NOMO-1 (cell line): ENCODE results near the gene ZNF813.

Experiments used
- DNase-seq, 2 experiments: peaks; one replicate each; lab custom pipeline; 2025; ENCODE audit not compliant: unreplicated experiment in 2 of 2; lab: John Stamatoyannopoulos, UW

ZNF813 gene

DNA sequence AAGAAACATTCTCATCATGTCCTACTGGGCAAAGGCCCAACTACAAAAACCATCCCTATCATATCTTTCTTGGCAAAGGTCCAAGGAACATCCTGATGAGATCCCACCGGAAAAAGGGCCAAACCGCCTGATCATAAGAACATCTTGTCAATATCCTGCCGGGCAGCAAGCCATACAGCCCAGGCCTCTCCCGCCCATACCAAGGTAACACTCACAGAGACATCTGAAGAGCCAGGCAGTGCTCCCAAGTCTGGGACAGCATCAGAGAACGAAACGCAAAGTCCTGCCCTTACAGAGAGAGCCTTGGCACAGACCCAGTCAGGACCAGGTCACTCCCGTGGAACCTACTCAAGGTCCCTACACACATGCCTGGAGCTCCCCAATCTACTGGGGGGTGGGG lies 51.9 kb downstream of the ZNF813 start:
- no peak for DNase-seq

DNA sequence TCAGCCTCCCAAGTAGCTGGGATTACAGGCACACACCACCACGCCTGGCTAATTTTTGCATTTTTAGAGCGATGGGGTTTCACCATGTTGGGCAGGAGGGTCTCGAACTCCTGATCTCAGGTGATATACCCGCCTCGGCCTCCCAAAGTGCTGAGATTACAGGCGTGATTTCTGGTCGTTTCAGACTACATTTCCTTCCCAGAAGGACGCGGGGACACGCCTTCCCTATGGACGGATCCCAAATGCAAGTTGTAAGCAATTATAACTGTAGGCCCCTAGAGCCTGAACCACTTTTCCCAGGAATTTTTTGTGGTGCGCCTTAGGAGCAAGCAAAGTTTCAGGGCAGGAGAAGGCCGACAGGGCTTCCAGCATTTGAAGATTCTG lies 52.6 kb downstream of the ZNF813 start:
- no peak for DNase-seq

DNA sequence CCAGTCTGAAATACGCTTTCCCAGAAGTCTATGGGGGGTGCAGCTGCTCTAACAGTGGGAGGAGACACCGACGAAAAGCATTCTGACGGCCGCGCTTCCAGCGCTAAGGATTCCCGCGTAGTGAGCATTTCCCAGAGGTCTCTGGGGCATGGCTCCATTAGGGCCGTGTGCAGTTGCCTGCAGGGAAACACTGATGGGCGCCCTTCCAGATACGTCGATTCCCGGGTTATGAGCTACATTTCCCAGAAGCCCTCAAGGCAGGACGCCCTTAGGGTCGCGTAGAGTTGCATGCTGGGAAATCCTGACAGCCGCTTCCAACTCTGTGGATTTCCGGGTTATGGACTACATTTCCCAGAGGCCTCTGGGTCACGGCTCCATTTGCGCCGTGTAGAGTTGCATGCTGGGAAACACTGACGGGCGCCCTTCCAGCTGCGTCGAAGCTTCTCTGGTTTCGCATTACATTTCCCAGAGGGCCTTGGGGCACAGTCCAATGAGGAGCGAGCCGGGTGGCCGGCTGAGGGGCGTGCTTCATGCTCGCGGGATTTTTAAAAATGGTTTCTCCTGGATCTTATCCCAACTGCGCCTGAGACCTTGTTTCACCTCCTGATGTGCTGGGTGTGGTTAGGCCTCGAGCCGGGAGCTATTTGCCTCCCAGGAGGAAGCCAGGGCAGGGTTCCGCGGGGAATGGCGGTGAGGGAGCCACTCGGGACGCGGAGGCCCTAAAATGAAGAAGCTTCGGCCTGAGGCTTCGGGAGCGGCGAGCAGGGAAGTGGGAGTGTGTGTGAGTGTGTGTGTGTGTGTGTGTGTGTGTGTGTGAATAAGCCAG lies 53.2 kb downstream of the ZNF813 start:
- no peak for DNase-seq

DNA sequence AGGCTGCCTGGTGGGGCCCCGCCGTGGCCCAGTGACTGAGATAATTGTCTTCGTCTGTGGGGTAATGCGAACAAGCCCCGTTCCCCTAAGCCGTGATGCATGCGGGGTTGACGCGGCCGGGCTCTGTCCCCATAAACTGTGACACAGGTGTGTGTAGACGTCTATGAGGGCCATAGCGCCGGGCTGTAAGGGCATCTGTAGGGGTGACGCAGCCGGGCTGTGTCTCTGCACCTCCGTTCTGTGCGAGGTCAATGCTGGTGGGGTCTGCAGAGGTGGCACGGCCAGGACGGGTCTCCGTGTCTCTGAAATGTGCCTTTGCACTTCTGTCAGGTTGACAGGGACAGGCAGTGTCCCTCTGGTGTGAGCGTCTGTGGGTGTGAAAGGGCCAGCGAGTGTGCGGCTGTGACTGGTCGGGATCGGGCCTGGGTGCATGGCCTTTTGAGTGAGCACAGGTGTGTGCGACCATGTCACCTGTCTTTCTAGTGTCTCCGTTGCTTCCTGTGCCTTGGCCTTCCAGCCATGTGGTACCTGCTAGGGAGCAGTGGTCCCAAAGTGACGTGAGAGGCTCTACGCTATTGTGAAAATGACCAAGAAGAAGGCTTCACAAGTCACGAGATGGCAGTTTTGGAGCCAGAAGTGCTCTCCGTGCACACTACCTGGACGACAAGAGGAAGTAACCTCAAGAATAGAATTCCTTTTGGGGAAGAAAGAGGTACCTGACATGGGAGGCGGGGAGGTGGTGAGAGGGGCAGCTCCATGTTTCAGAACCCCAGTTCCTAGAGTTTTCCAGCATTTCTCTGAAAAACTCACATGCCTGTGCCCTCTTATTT lies 54.1 kb downstream of the ZNF813 start:
- no peak for DNase-seq

DNA sequence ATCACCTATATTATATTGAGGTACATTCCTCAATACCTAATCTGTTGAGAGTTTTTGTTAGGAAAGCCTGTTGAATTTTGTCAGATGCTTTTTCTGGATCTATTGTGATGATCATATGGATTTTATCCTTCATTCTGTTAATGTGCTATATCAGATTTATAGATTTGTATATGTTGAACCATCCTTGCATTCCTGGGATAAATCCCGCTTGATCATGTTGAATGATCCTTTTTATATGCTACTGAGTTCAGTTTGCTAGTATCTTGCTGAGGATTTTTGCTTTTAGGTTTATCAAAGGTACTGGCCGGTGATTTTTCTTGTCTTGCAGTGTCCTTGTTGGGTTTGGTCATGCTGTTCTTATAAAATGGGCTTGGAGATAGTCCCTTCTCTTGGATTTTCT lies 58.4 kb downstream of the ZNF813 start:
- no peak for DNase-seq

DNA sequence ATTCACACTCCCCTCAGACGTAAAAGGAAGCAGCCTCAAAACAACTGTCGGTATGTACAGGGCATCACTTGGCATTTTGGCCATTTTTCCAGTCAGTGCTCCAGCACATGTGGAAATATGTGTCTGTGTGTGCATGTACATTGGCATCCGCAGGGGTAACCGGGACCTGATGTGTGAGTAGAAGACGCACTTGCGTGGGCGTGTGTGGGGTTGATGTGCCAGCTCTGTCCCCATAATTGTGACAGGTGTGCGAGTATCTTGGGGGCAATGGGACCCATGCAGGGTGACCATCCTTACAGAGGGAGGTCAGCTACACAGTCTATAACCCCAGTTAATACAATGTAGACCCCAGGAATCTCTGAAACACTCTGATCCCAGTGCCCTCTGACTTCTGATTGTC lies 63.1 kb downstream of the ZNF813 start:
- DNase-seq: no peak

DNA sequence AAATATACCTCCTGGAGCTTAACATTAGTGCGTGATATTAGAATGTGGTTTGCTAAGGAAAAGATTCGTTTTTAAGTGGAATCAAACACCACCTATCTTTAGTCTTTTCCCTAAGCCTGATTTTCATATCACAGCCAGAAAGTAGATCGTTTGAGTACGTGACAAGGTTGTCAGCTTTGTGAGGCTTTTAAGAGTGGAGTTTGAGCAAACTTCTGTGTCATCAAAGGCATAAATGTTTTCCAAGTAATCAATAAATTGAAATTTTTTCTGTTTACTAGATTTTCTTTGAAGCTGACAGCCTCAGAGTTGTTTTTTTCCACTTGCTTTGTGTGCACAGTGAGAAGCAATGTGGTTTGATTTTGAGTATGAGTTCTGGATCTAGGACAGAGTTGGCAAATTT lies 63.9 kb downstream of the ZNF813 start:
- DNase-seq: no peak

DNA sequence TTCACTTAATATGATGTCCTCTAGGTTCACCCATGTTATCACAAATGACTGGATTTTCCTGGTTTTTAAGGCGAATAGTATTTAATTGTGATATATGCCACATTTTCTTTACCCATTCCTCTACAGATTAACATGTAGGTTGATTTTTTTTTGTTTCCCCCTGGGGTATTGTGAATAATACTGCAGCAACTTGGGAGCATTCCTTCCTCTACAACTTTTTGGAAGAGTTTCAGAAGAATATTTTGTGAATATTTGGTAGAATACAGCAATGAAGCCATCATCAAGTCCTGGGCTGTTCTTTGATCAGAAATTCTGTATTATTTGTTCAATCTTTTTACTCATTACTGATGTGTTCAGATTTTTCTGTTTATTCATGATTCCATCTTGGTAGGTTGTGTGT lies 64.8 kb downstream of the ZNF813 start:
- no peak for DNase-seq

DNA sequence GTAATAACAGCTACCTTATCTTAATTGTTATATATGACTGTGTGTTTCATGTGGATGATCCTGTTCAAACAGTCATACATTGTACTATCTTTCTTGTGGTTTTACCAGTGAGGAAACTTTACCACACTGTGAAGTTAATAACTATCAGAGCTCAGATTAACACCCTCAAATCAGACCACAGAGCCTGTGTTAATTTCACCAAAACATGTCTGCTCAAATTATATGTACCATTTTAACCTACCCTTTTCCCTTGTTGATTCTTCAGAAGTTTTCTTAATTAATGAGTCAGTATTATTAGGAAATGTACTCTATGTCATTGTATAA lies 68.7 kb downstream of the ZNF813 start:
- DNase-seq: no peak

DNA sequence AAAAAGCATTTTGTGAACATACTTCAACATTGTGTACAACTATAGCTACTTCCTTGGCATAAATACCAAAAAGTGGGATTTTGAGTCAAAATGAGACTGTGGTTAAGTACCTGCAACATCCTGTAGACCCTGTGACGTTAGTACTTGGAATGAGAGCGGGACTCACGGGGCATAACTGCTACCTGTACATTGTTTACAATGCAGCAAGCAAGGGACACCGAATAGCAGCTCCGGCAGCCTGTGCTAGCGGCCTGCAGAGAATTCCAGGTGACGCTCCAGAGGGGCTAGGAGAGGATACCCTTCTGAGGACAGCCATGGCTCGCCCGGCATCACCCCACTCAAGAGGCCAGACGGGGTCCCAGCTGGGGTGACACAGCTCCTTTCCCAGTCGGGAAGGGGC lies 69.6 kb downstream of the ZNF813 start:
- DNase-seq: no peak

DNA sequence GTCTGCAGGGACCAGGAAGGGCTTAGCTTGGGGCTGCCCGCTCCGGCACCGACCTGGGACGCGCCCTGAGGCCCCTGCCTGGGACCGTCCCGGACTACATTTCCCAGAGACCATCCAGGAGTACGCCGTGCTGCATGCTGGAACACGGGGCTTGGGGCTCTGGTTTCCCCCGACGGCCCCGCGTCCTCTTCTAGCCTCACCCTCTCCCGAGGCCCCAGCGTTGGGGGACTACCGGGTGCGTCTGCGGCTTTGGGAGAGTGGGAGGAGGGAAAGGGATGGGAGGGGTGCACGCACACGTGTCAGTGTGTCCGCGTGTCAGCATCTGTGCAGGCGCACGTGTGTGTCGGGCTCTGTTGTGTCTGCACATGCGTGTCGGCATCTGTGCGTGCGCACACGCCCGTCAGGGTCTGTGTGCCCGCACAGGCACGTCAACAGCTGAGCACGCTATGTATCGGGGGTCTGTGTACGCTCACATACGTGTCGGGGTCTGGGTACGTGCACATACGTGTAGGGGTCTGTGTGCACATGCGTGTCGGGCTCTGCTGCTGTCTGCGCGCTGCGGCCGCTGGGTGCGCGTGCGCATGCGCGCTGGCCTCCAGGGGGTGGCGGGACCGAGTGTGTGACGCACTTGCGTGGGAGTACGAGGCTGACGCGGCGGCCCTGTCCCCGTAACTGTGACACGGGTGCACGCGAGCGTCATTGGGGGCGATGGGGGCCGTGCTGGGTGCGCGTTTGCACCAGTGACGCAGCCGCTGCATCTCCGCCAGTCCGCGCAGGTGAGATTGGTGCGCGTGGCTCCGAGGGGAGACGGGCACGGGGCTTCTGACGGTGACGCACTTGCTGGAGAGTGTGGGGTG lies 70.2 kb downstream of the ZNF813 start, which contains the start of gene ZNF331:
ZNF331 (plus strand) TSS at position 625 of the 857 bp plus-strand sequence. CDS start 31,232 bp downstream, outside the sequence.
- DNase-seq: no peak

DNA sequence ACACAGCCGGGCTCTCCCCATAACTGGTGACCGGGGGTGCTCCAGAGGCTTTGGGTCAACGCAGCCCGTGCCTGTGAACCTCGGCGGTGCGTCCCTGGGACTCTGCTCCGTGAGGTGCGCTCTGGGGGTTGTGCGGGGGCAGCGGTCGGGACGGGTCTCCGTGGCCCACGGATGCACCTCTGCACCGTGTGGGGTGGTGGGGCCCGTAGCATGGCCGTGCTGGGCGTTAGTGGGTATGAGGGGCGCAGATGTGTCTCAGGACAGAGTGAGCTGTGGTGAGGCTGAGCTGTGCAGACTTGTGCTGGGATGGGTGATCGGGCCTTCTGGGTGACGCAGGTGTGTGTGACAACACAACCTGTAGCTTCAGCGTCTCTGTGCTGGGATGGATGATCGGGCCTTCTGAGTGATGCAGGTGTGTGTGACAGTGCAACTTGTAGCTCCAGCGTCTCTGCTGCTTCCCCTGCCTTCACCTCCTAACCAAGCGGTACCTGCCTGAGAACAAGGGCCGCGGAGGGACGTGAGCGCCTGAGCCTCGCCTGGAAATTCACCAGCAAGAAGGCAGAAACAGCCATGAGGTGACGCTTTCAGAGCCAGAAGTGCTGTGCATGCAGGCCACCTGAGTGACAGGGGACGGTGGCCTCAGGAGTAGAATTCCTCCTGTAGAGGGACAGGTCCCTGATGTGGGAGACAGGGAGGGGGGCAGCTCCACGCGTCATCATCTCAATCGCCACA lies 71.0 kb downstream of the ZNF813 start:
- DNase-seq: no peak

DNA sequence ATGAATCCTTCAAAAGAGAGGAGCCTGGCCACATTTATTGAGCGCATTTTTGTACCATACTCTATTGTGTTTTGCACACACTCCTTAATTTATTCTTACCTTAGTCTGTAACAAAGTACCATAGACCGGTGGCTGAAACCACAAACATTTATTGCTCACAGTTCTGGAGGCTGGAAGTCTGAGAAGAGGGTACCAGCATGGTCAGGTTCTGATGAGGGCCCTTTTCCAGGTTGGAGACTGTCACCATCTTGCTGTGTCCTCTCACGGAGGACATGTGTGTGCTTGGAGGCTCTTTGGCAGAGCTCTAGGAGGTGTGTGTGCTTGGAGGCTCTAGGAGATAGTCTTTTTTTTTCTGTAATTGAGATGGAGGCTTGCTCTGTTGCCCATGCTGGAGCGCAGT lies 72.6 kb downstream of the ZNF813 start:
- no peak for DNase-seq

DNA sequence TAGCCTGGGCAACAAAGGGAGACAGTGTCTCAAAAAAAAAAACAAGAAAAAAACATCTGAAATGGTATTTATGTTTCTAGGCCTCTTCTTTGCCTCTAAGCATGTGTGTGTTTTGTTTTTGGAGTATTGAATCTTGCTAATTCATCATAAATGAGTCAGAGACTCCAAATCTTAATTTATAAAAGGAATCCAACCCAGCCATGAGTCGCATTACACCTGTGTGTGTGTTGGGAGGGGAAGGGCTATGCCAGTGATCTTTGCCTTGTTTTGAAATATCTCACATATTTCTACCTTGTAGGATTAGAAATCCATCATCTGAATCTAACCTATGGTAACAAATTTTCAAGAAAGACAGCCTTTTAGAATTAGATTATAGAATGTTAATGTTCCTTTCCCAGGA lies 74.4 kb downstream of the ZNF813 start:
- DNase-seq: no peak

DNA sequence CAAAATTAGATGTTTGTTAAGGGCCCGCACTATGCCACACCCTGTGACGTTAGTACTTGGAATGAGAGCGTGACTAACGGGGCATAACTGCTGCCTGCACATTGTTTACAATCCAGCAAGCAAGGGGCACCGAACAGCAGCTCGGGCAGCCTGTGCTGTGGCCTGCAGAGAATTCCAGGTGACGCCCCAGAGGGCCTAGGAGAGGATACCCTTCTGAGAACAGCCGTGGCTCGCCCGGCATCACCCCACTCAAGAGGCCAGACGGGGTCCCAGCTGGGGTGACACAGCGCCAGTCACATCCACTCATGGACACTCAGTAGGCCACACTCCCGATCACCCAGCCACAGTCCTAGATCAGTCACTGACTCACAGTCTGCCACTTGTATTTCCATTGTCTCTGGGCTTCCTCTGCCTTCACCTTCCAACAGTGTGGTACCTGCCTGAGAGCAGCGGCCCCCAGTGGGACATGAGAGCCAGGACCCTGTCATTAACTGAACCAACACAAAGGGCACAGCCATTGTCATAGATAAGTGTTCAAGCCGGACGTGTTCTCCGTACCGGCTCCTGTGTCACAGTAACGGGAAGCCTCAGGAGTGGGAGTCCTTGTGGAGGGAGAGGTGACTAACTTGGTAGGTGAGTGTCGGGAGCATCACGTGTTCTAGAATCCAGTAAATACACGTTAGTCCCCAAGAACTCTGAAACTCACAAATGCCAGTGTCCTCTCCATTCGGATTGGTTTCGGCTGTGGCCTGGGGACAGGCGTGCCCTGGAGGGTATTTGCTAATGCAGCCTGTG lies 77.9 kb downstream of the ZNF813 start:
- no peak for DNase-seq
